ENCODE results near the gene EYA2.

DNA sequence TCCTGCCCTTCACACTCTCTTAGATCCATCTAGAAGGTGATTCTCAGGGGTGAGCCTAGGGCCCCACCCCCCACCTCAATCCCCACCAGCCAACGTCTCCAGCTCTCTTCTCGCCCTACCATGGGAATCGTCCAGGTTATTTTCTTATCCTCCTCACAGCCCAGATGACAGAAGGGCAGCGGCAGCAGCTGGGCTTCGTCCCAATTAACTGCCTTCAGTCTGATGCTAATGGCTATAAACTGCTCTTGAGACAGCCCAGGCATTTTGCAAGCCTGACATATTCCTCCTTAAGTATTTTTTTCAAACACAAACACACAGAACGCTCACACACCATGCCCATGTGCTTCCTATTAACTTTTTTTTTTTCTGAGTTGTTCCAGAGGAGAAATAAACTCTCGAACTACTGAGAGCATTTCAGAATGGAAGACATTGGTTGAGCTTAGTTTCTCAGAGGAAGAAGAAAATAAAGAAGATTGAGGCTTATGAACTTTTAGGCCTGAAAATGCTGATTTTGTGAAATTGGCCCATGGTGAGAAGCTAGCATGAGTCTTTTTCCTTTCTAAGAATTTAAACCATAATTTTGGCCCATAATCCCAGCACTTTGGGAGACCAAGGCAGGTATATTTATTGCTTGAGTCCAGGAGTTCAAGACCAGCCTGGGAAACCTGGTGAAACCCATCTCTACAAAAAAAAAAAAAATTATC, 124.6 kb downstream of the EYA2 start:
- TF ChIP-seq CTCF (conservative IDR thresholded peaks at IDR 0.05; ENCODE audit: low read depth, low read length) (no peak), EZH2 (IDR thresholded peaks at IDR 0.05; ENCODE audit: borderline replicate concordance, low read depth, low read length, poor library complexity, severe bottlenecking) (no peak)

All from A673 (cell line).